HEK293 (cell line): Measurements from ENCODE around the gene GRM5.

Experiments
- CTCF ChIA-PET: fragments of 350-600 bp; formaldehyde crosslinking; extraction: SDS; loops from one replicate; lab custom pipeline; 2021; ENCODE audit warnings: antibody characterized with exemption; lab: Yijun Ruan, JAX
- POLR2A ChIA-PET: fragments of 300-600 bp; formaldehyde crosslinking; extraction: SDS; loops from one replicate; lab custom pipeline; 2020; ENCODE audit warnings: antibody characterized with exemption, inconsistent platforms; lab: Yijun Ruan, JAX
- H3K27ac ChIP-seq: fragments of 200-500 bp; sonication (Bioruptor generic); 2 replicates; pipeline ENCODE4 v1.5.1; 2014; ENCODE audit warnings: low read depth, low read length, control low read depth, inconsistent platforms; ENCODE audit errors: extremely low read depth
- H3K36me3 ChIP-seq, 2 experiments: fragments of 200-500 bp in 1 of 2; sonication (Bioruptor generic) in 1 of 2; 1 replicate in 1 of 2; 2 replicates in 1 of 2; pipeline ENCODE4 v1.5.1; 2014 to 2017; ENCODE audit warnings: inconsistent platforms in 2 of 2, low read length in 2 of 2; ENCODE audit not compliant: control insufficient read depth in 2 of 2, insufficient read depth in 1 of 2
- H3K4me1 ChIP-seq: fragments of 200-500 bp; sonication (Bioruptor generic); 2 replicates; pipeline ENCODE4 v1.5.1; 2014; ENCODE audit warnings: mild to moderate bottlenecking, low read length, inconsistent platforms; ENCODE audit not compliant: control insufficient read depth, insufficient read depth
- H3K4me3 ChIP-seq: 2 replicates; pipeline ENCODE4 v1.5.1; 2011; ENCODE audit warnings: low read depth, mild to moderate bottlenecking, control low read depth, low read length, moderate library complexity
- H3K9me3 ChIP-seq: fragments of 200-500 bp; sonication (Bioruptor generic); 2 replicates; pipeline ENCODE4 v1.5.1; 2014; ENCODE audit warnings: low read depth, low read length, inconsistent platforms; ENCODE audit not compliant: control insufficient read depth, insufficient read depth
- GLIS1 ChIP-seq: fragments of 450-650 bp; formaldehyde crosslinking; IDR thresholded peaks from 2 replicates; pipeline ENCODE4 v1.5.1; 2016; ENCODE audit warnings: missing biosample characterization, missing genetic modification characterization
- GLIS2 ChIP-seq: fragments of 450-650 bp; formaldehyde crosslinking; IDR thresholded peaks from 2 replicates; pipeline ENCODE4 v1.5.1; 2016; ENCODE audit warnings: missing biosample characterization, missing genetic modification characterization
- PBX3 ChIP-seq: sonication (generic); formaldehyde crosslinking; IDR thresholded peaks from 2 replicates; pipeline ENCODE4 v1.8.1; 2022; ENCODE audit warnings: mild to moderate bottlenecking, moderate library complexity, missing genetic modification reagents
- PRDM6 ChIP-seq: fragments of 450-650 bp; formaldehyde crosslinking; IDR thresholded peaks from 2 replicates; pipeline ENCODE4 v1.5.1; 2017; ENCODE audit warnings: missing biosample characterization, missing genetic modification characterization
- RBAK ChIP-seq: fragments of 450-650 bp; formaldehyde crosslinking; IDR thresholded peaks from 2 replicates; pipeline ENCODE4 v1.5.1; 2016; ENCODE audit warnings: missing biosample characterization, missing genetic modification characterization
- ZBTB49 ChIP-seq: fragments of 450-650 bp; formaldehyde crosslinking; IDR thresholded peaks from 2 replicates; pipeline ENCODE4 v1.5.1; 2016; ENCODE audit warnings: missing biosample characterization, missing genetic modification characterization, low read depth
- ZBTB8A ChIP-seq: fragments of 450-650 bp; formaldehyde crosslinking; IDR thresholded peaks from 2 replicates; pipeline ENCODE4 v1.5.1; 2016; ENCODE audit warnings: missing biosample characterization, missing genetic modification characterization
- ZIC2 ChIP-seq: fragments of 450-650 bp; formaldehyde crosslinking; IDR thresholded peaks from 2 replicates; pipeline ENCODE4 v1.5.1; 2016; ENCODE audit warnings: missing biosample characterization, missing genetic modification characterization
- ZNF146 ChIP-seq: fragments of 450-650 bp; formaldehyde crosslinking; IDR thresholded peaks from 2 replicates; pipeline ENCODE4 v1.5.1; 2016; ENCODE audit warnings: missing biosample characterization, missing genetic modification characterization
- ZNF221 ChIP-seq: fragments of 450-650 bp; formaldehyde crosslinking; IDR thresholded peaks from 2 replicates; pipeline ENCODE4 v1.5.1; 2017; ENCODE audit warnings: missing biosample characterization, missing genetic modification characterization, borderline replicate concordance
- ZNF26 ChIP-seq: fragments of 450-650 bp; formaldehyde crosslinking; IDR thresholded peaks from 2 replicates; pipeline ENCODE4 v1.5.1; 2016; ENCODE audit warnings: missing biosample characterization, missing genetic modification characterization
- ZNF266 ChIP-seq: fragments of 450-650 bp; formaldehyde crosslinking; IDR thresholded peaks from 2 replicates; pipeline ENCODE4 v1.5.1; 2016; ENCODE audit warnings: missing biosample characterization, missing genetic modification characterization, low read depth
- ZNF280D ChIP-seq: fragments of 450-650 bp; formaldehyde crosslinking; IDR thresholded peaks from 2 replicates; pipeline ENCODE4 v1.5.1; 2016; ENCODE audit warnings: missing biosample characterization, missing genetic modification characterization
- ZNF423 ChIP-seq: fragments of 450-650 bp; formaldehyde crosslinking; IDR thresholded peaks from 2 replicates; pipeline ENCODE4 v1.5.1; 2016; ENCODE audit warnings: missing biosample characterization, missing genetic modification characterization
- ZNF449 ChIP-seq: fragments of 450-650 bp; formaldehyde crosslinking; IDR thresholded peaks from 2 replicates; pipeline ENCODE4 v1.5.1; 2017; ENCODE audit warnings: missing biosample characterization, mild to moderate bottlenecking, missing genetic modification characterization, moderate library complexity
- ZNF549 ChIP-seq: fragments of 450-650 bp; IDR thresholded peaks from 2 replicates; pipeline ENCODE4 v1.5.1; 2018; ENCODE audit warnings: missing biosample characterization, missing genetic modification characterization, mild to moderate bottlenecking, inconsistent platforms, moderate library complexity
- ZNF639 ChIP-seq: fragments of 450-650 bp; formaldehyde crosslinking; IDR thresholded peaks from 2 replicates; pipeline ENCODE4 v1.5.1; 2016; ENCODE audit warnings: missing biosample characterization, missing genetic modification characterization
- ZNF747 ChIP-seq: fragments of 450-650 bp; formaldehyde crosslinking; IDR thresholded peaks from 2 replicates; pipeline ENCODE4 v1.5.1; 2016; ENCODE audit warnings: missing biosample characterization, missing genetic modification characterization
- ZNF785 ChIP-seq: fragments of 450-650 bp; formaldehyde crosslinking; IDR thresholded peaks from 2 replicates; pipeline ENCODE4 v1.5.1; 2016; ENCODE audit warnings: missing biosample characterization, missing genetic modification characterization

The GRM5 gene

GRCh38 chr11:88632163-88632562 lies 433.6 kb downstream of the GRM5 start (continued):
- no peak for TF ChIP-seq ZNF639 (tag by site-specific recombination)

GRCh38 chr11:88631497-88631896 lies 434.3 kb downstream of the GRM5 start:
- H3K4me3 ChIP-seq = no peak overlapping the region
- H3K9me3 ChIP-seq = no peaks in the 10 kb centered on the region
- no peak overlapping the region for H3K27ac ChIP-seq
- no peaks in the 10 kb centered on the region for H3K4me1 ChIP-seq
- POLR2A ChIA-PET = no interaction called here
- H3K36me3 ChIP-seq = no peaks in the 10 kb centered on the region
- CTCF ChIA-PET = no interaction called here
- TF ChIP-seq ZBTB49 (tag by site-specific recombination) = no peak

- ChIA-PET CTCF (no interaction called here), POLR2A (no interaction called here)
- H3K9me3 ChIP-seq = no peaks in the 10 kb centered on the region
- TF ChIP-seq ZNF26 (no peak), ZNF449 (tag by site-specific recombination) (no peak), PRDM6 (tag by site-specific recombination) (no peak), ZNF266 (tag by site-specific recombination) (no peak), ZNF549 (tag by site-specific recombination) (no peak), GLIS2 (tag by site-specific recombination) (no peak), ZNF280D (tag by site-specific recombination) (no peak), ZNF146 (no peak), ZNF423 (tag by site-specific recombination) (no peak), GLIS1 (no peak), RBAK (tag by site-specific recombination) (no peak), PBX3 (CRISPR knock-in tag) (no peak), ZNF221 (tag by site-specific recombination) (no peak), ZIC2 (tag by site-specific recombination) (no peak), ZBTB8A (tag by site-specific recombination) (no peak), ZNF747 (no peak), ZNF785 (tag by site-specific recombination) (no peak)
Observed at GRCh38 chr11:88629496-88629895, 436.3 kb downstream of the GRM5 start.

More at GRCh38 chr11:88629496-88629895, 436.3 kb downstream of the GRM5 start:
- no peaks in the 10 kb centered on the region for H3K4me1 ChIP-seq
- no peak overlapping the region for H3K4me3 ChIP-seq
- no peak overlapping the region for H3K27ac ChIP-seq
- no peaks in the 10 kb centered on the region for H3K36me3 ChIP-seq
